Iris pigment epithelial cell (primary cell): ENCODE results near the gene GSTA2.
"Not testable (repeated sequence)": the region's sequence is repeated elsewhere in the genome, so short reads cannot be mapped to it uniquely, and the experiment has no call there.

Experiments used
- DNase-seq: peaks from one replicate; pipeline ENCODE4 v3.0.0-alpha.2; 2011; ENCODE audit warnings: low read depth

GSTA2 gene

DNA sequence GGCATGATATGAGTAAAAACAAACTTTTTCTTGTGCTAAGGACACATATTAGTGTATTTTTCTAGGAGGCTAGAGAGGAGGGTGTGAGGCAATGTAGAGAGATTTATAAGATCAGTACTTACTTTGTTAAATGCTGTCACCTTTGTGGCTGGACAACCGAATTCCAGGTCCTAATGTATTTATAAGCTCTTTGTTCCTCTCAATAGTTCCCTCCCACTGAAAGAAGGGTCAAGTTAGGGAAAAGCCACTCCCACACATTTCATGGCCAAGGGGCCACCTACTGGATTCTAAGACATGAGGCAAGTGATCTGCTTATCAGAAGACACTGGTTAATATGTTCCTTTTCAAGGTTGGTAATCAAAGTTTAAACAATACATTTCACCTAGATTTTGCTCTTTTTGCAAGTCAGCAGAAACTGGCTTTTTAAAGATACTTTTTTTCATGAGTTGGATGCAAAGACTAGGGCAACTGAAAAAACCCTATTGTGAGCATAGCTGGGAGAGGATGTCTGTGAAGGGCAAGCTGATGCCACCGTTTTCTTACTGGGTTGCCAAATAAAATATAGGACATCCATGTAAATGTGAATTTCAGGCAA, at the start of gene GSTA2:
GSTA2 (minus strand) TSS at position 154 of the 595 bp plus-strand sequence. CDS start 5,528 bp downstream, outside the sequence.
- DNase-seq, result not testable (repeated sequence)

DNA sequence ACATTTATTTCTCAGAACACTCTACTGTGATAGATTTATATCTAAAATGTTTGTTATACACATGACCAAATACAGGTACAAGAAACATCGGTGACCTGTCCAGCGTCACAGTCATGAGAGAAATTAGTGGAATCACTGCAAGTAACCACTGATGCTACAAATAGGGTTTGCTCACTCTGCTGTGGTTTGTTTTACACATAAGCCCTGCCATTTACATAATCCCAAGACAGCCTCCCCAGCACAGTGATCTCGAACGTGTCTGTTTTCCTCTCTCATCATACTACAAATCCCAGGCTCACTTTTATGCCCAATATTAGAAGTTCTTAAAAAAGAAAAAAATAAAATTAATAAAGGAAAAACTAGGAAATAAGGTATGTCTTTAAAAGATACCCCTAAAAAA, 46.5 kb upstream of the GSTA2 start:
- DNase-seq, result not testable (repeated sequence)

DNA sequence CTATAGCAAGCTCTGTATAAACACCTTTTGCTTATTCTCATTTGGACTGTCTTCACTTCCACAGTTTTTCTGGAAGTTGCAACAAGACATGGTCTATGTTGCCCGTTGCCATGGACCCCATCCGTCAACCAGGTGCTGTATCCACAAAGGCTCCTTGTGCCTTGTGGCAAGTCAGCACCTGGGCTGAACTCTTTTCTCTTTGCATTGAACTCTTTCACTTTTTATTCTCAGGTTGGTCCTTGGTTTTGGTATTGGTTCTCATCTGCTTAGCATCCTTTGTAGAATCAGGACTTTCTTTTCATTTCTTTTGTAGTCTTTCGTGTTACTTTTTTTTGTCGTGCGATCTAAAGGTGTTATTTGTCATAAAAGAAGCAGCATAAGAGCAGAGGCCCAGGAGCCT, 45.4 kb upstream of the GSTA2 start:
- DNase-seq, result no peak

DNA sequence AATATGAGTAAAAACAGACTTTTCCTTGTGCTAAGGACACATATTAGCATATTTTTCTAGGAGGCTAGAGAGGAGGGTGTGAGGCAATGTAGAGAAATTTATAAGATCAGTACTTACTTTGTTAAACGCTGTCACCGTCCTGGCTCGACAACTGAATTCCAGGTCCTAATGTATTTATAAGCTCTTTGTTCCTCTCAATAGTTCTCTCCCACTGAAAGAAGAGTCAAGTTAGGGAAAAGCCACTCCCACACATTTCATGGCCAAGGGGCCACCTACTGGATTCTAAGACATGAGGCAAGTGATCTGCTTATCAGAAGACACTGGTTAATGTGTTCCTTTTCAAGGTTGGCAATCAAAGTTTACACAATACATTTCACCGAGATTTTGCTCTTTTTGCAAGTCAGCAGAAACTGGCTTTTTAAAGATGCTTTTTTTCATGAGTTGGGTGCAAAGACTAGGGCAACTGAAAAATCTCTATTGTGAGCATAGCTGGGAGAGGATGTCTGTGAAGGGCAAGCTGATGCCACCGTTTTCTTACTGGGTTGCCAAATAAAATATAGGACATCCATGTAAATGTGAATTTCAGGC, 40.5 kb upstream of the GSTA2 start, which contains the start of gene GSTA1:
GSTA1 (minus strand) TSS at position 149 of the 588 bp plus-strand sequence. CDS start 4,549 bp downstream, outside the sequence.
- not testable (repeated sequence) for DNase-seq

DNA sequence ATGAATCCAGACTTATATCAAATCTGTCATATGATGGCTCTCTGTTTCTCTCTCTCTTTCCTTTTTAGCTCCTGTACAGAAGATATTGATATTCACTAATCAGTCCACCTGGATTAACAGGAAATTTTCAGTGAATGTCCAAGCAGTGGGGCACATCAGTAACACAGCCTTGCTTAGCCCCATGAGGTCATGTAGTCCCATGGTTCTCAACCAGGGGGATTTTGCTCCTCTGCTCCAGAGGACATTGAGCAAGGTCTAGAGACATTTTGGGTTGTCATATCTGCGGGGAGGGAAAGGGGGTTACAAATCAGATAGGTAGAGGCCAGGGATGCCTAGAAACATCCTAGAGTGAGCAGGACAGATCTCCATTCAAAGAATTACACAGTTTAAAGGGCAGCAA, 39.5 kb upstream of the GSTA2 start:
- no peak for DNase-seq

DNA sequence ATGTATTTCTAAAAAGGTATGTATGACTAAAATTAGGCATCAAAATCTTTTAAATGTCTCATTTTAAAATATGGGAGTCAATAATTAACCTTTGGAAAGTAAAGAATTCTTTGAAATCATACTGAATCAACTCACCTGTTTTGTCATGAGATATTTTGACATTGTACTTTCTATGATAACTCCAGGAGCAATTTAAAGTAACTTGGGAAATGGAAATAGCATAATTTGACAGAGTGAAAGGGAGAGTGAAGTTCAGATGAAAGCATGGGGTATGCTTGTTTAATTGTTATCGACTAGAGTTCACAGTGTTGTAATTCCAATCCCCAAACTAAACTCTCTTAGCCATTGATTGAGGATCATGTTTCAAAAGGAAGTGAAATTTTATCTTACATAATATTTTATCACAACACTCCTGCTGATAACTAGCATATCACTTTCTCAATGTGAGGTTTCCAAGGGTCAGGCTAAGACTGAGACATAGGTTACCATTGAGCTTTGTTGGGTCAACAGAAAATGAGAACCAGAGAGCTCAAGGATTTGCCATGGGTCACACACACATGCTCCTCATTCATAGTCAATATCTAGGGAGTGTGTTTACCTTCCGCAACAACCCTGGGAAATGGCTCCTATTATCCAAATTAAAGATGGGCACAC, 38.0 kb upstream of the GSTA2 start:
- no peak for DNase-seq

DNA sequence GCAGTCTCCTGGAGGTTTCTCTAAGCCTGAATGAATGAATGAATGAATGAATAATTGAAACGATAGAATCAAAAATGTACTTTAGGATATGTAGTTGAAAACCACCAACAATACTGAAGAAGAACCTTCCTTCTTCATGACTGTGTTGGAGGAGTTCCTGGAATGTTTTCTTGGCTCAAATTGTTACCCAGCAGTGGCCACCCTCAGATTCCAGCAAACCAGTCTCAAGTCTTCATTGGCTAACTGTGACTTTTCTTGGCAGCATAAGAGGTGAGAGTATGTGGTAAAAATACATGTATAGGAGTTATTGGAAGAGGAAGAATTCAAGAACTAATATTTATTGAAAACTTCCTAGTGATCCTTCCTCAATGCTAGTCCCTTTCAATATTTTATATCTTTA, 36.0 kb upstream of the GSTA2 start:
- peak; percentile 39 for DNase-seq

DNA sequence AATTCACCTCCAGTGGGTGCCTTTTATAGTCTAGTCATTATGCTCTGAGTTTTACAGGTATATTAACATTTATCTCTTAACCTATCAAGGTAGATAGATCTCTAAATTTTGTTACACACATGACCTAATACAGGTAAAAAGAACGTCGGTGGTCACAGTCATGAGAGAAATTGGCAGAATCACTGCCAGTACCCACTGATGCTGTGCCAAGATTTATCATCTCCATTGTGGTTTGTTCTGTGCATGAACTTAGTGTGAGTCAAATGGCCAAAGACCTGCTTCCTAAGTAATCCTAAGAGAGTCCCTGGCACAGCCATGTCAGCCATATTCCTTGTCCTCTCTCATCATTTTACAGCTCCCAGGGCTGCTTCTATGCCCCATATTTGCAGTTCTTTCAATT, 31.1 kb upstream of the GSTA2 start:
- DNase-seq, result not testable (repeated sequence)

DNA sequence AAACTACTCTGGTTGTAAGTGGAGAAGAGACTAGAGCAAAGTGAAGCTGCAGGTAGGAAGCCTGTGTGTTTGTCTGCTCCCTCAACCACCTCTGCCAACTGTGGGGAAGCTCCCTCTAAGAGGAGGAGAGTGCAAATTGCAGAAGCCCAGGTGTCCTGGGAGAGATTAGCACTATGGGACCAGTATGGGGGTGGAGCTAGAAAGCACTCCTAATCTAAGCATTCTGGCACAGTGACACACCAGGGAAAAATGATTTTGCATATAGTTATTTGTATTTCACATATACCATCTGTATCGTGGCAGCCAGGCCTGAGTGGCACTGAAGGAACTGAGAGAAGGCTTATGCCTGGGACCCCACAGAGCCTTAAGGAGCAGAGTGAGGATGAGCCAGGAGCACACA, 27.6 kb upstream of the GSTA2 start:
- DNase-seq, result no peak

DNA sequence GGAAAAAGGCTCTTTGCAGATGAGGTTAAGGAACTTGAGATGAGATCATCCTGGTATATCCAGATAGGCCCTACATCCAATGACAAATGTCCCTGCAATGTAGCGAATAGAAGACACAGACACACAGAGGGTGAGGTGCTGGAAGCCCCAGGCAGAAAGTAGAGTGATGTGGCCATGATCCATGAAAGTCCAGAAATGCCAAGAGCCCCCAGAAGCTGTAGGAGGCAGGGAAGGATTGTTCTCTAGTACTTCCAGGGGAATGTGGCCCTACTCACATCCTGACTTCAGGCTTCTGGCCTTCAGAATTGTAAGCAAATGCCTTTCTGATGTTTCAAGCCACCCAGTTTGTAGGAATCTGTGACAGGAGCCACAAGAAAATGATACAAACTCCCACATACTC, 26.4 kb upstream of the GSTA2 start:
- not testable (repeated sequence) for DNase-seq

DNA sequence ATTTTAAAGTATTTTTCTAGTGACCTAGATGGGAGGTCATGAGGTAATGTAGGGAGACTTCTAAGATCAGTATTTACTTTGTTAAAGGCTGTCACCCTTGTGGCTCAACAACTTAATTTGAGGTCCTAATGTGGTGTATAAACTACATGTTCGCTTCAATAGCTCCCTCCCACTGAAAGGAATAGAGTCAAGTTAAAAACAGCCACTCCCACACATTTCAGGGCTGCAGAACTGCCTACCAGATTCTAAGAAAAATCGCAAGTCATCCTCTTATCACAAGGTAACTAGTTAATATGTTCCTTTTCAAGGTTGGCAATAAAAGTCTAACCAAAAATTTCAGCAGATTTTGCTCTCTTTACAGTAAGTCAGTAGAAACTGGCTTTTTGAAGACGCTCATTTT, 25.2 kb upstream of the GSTA2 start:
- DNase-seq, result no peak

DNA sequence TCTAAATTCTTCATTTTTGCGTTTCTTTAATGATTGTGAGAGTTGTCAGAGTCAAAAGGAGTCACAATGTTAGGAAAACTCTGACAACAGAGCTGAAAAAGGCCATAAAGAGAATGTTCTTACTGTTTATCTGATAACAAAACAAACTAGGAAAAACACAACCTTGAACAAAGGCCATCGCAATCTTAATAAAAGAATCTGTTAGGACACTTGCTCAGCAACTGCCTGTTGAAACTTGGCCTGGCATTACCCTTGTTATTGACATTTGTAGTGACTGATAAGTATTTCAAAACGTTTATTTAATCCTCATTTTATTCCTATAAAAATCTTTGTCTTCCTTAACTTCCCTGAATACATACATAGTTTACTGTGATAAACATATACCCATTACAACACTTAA, 24.6 kb upstream of the GSTA2 start:
- no peak for DNase-seq

DNA sequence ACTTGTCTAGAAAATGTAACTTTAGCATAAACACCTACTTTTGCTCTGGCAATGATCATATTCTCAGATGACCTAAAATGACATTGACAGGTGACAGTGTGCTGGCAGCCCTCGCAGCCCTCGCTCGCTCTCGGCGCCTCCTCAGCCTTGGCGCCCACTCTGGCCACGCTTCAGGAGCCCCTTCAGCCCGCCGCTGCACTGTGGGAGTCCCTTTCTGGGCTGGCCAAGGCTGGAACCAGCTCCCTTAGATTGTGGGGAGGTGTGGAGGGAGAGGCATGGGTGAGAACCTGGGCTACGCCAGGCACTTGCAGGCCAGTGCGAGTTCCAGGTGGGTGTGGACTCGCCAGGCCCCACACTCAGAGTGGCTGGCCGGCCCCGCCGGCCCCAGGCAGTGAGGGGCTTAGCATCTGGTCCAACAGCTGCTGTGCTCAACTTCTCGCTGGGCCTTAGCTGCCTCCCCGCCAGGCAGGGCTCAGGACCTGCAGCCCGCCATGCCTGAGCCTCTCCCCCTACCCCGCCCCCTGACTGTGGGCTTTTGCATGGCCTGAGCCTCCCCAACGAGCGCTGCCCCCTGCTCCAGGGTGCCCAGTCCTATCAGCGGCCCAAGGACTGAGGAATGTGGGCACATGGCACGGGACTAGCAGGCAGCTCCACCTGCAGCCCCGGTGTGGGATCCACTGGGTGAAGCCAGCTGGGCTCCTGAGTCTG, 23.1 kb upstream of the GSTA2 start:
- DNase-seq, result no peak

DNA sequence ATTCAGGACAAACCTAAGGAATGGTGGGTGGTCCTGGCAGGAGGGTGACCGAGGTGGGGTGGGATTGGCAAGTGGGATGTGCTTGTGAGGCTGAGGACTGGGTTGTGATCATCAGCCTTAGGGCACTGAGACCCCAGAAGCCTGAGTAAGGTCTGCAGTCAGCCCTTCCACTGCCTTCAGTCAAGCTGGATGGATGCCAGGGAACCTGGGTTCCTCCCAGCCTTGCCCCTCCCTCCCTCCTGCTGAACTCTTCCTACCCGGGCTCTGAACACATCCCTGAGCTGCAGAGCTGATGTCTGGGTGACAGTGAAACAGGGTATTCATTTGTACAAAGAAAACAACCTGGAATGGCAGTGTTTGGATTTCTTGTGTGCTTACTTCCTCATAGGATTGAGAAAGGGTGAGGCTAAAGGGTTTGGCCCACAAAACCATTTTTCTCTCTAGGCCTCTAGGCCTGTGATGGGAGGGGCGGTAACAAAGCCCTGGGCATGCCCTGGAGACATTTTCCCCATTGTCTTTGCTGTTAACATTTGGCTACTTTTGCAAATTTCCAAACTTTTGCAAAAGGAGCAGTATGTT, 19.5 kb upstream of the GSTA2 start:
- DNase-seq, result not testable (repeated sequence)

DNA sequence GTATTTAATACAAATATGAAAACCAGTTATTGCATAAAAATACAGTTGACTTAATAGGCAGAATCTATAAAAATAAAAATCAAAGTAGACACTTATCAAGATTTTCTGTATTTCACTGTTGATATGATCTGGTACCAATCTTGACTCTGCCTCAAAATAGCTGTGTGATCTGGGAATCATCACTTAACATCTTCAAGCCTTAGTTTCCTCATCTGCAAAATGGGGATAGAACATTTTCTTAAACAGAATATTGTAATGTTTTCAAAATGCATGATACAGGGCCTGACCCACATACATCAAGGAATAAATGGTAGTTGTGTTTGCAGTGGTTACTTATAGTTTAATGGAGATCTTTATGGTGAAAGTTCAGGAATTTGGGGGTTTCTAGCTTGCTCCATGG, 18.9 kb upstream of the GSTA2 start:
- not testable (repeated sequence) for DNase-seq

DNA sequence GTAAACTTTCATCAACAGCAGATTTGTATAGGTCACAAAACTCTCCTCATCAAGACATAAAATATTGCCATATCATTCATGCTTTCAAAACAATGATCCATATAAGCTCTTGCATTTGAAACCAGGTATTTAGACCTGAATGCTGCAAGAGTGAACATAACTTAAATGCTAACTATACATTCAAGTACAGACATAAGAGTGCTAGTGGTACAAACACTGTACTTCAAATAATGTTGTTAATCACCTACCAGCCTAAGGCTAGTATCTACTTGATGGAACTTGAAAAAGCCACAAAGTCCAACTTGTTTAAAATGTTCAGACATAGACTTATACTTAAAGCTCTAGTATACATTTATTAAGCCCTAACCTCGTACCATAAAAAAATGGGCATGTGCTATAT, 16.0 kb upstream of the GSTA2 start:
- DNase-seq, result no peak

DNA sequence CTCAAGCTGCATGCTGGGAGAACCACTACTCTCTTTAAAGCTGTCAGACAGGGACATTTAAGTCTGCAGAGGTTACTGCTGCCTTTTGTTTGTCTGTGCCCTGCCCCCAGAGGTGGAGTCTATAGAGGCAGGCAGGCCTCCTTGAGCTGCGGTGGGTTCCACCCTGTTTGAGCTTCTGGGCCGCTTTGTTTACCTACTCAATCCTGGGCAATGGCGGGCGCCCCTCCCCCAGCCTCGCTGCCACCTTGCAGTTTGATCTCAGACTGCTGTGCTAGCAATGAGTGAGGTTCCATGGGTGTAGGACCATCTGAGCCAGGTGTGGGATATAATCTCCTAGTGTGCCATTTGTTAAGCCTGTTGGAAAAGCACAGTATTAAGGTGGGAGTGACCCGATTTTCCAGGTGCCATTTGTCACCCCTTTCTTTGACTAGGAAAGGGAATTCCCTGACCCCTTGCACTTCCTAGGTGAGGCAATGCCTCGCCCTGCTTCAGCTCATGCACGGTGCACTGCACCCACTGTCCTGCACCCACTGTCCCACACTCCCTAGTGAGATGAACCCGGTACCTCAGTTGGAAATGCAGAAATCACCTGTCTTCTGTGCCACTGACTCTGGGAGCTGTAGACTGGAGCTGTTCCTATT, 13.6 kb upstream of the GSTA2 start:
- not testable (repeated sequence) for DNase-seq

DNA sequence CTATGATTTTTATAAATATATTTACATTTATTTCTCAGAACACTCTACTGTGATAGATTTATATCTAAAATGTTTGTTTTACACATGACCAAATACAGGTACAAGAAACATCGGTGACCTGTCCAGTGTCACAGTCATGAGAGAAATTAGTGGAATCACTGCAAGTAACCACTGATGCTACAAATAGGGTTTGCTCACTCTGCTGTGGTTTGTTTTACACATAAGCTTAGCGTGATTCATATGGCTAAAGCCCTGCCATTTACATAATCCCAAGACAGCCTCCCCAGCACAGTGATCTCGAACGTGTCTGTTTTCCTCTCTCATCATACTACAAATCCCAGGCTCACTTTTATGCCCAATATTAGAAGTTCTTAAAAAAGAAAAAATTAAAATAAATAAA, 6.1 kb upstream of the GSTA2 start:
- peak; percentile 64 for DNase-seq

DNA sequence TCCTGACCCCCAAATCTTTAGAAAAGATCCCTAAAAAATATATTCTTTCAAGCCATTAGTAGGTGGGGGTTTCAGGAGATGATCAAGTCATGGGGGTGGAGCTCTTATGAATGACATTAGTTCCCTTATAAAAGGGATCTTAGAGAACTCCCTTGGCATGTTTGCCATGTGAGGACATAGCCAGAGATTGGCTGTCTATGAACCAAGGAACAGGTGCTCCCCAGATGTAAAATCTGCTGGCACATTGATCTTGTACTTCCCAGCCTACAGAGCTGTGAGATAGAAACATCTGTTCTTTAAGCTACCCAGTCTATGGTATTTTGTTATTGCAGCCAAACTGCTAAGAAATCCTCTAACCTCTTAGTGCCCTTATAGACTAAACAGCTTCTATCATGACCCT, 4.4 kb upstream of the GSTA2 start:
- DNase-seq, result not testable (repeated sequence)

DNA sequence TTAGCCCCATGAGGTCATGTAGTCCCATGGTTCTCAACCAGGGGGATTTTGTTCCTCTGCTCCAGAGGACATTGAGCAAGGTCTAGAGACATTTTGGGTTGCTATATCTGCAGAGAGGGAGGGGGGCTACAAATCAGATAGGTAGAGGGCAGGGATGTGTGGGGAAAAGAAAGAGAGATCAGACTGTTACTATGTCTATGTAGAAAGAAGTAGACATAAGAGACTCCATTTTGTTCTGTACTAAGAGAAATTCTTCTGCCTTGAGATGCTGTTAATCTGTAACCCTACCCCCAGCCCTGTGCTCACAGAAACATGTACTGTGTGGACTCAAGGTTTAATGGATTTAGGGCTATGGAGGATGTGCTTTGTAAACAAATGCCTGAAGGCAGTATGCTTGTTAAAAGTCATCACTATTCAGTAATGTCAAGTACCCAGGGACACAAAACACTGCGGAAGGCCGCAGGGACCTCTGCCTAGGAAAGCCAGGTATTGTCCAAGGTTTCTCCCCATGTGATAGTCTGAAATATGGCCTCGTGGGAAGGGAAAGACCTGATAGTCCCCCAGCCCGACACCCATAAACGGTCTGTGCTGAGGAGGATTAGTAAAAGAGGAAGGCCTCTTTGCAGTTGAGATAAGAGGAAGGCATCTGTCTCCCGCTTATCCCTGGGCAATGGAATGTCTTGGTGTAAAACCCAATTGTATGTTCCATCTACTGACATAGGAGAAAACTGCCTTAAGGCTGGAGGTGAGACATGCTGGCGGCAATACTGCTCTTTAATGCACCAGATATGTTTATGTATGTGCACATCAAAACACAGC, 1.4 kb downstream of the GSTA2 start:
- not testable (repeated sequence) for DNase-seq
